HL-60 (cell line): ENCODE results near the gene MRPL4.

Experiments used
- DNase-seq, 2 experiments: peaks; one replicate each; pipeline ENCODE4 v3.0.0-alpha.2; 2010 to 2020; ENCODE audit warnings: low read depth in 1 of 2, low spot score in 1 of 2
- H3K27ac ChIP-seq: fragments of 250-450 bp; sonication (Bioruptor Pico); replicated peaks from 2 replicates; pipeline ENCODE4 v1.5.1; 2020; ENCODE audit warnings: mild to moderate bottlenecking, moderate library complexity
- H3K27me3 ChIP-seq: fragments of 250-450 bp; sonication (Bioruptor Pico); 2 replicates; pipeline ENCODE4 v1.5.1; 2021; ENCODE audit warnings: mild to moderate bottlenecking, moderate library complexity; ENCODE audit not compliant: insufficient read depth, poor library complexity, severe bottlenecking
- H3K4me3 ChIP-seq: replicated peaks from 2 replicates; pipeline ENCODE4 v1.5.1; 2011; ENCODE audit warnings: mild to moderate bottlenecking, control low read depth, low read length; ENCODE audit not compliant: insufficient read depth
- CTCF ChIP-seq: IDR thresholded peaks from one replicate; pipeline ENCODE4 v1.5.1; 2011; ENCODE audit warnings: low read length, control low read depth, inconsistent platforms; ENCODE audit not compliant: insufficient read depth
- GABPA ChIP-seq: IDR thresholded peaks from 2 replicates; pipeline ENCODE4 v1.6.1; 2012; ENCODE audit warnings: low read depth
- POLR2AphosphoS5 ChIP-seq: IDR thresholded peaks from 2 replicates; pipeline ENCODE4 v1.6.1; 2012; ENCODE audit warnings: low read depth
- REST ChIP-seq: IDR thresholded peaks from 2 replicates; pipeline ENCODE4 v1.6.1; 2012; ENCODE audit warnings: low read depth; ENCODE audit not compliant: insufficient replicate concordance
- SPI1 ChIP-seq: IDR thresholded peaks from 2 replicates; pipeline ENCODE4 v1.6.1; 2012; ENCODE audit warnings: low read depth, mild to moderate bottlenecking, borderline replicate concordance
- long read RNA-seq: library from polyadenylated mRNA; unstranded; transcript quantifications from one replicate; pipeline ENCODE4 v2.0.0, GENCODE V29; 2020

MRPL4 gene
- long read RNA-seq, transcript MRPL4-201 (9 exons, 1,455 nt), result major isoform, 455 of 498 reads
- long read RNA-seq, transcript MRPL4-207 (8 exons, 1,423 nt), result minor isoform, 8 of 498 reads
- long read RNA-seq, partial matches to known transcripts, result 14 of 498 reads
- long read RNA-seq, other reads (novel, unspliced or antisense), result 20 of 498 reads

DNA sequence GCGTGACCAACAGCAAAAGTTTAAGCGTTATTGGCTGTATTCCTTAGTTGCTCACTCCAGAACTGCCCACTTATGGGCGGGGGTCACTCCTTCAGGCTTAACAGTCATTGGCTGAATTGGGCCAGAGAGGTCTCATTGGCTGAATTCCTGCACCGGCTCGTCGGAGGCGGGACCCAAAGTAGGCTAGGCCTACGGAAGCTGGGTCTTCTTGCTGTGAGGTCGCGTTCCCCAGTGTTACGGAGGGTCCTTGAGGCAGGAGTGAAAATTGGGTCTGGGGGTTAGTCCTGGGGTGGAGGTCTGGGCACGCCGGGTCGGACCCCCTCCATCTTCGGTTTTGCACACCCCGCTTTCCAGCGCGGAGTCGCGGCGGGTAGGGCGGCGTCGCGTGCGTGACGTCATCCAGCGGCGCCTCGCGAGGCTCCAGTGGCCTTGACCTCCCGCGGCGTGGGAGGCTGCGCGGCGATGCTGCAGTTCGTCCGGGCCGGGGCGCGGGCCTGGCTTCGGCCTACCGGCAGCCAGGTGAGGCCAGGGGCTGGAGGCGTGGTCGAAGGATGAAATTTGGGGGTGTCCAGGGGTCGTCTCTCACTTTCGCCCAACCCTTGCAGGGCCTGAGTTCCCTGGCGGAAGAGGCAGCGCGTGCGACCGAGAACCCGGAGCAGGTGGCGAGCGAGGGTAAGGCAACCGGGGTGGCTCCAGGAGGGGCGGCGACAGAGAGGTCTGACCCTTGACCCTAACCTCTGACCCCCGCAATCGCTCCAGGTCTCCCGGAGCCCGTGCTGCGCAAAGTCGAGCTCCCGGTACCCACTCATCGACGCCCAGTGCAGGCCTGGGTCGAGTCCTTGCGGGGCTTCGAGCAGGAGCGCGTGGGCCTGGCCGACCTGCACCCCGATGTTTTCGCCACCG lies at the start of gene MRPL4:
Gene MRPL4 (plus strand): TSS at position 423 of the 903 bp plus-strand sequence. CDS start 40 bp downstream, at position 463.
- DNase-seq, result peak; percentile 99
- Histone ChIP-seq H3K4me3 (peak within 1 kb of the TSS; percentile 67), H3K27ac (peak within 1 kb of the TSS; percentile 79), H3K27me3 (no peaks in the 10 kb centered on the region)
- TF ChIP-seq SPI1 (no peak), GABPA (0 out of 2 replicates have a peak, but pooled peaks have one; percentile 16), REST (peak; percentile 47), POLR2AphosphoS5 (peak; percentile 93), CTCF (no peak)

DNA sequence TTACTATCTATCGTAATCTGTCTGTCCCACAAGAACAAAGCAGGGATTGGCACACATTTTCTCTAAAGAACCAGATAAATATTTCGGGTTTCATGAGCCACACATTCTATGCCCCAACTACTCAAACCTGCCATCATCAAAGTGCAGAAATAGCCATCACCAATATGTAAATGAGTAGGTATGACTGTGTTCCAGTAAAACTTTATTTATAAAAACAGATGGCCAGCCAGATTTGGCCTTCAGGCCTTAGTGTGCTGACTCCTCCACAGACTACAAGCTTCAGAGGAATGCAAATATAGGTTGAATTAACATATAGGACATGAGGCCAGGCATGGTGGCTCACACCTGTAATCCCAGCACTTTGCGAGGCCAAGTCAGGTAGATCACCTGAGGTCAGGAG lies 48.3 kb upstream of the MRPL4 start:
- TF ChIP-seq SPI1 (no peak), CTCF (no peak), REST (no peak), GABPA (no peak), POLR2AphosphoS5 (no peak)
- Histone ChIP-seq H3K27me3 (no peaks in the 10 kb centered on the region), H3K27ac (no peak overlapping the region), H3K4me3 (no peak overlapping the region)
- DNase-seq, result no peak

GRCh38 chr19:10205636-10206035 lies 46.4 kb upstream of the MRPL4 start:
- H3K27ac ChIP-seq, result no peak overlapping the region
- DNase-seq, result no peak
- H3K27me3 ChIP-seq, result no peaks in the 10 kb centered on the region
- no peak overlapping the region for H3K4me3 ChIP-seq
- no peak for TF ChIP-seq GABPA
- no peak for TF ChIP-seq CTCF
